NK-92 (cell line): ENCODE measurements around the gene PARN.
"Not testable (repeated sequence)": the region's sequence is repeated elsewhere in the genome, so short reads cannot be mapped to it uniquely, and the experiment has no call there.

ENCODE experiments used
- DNase-seq: peaks from one replicate; lab custom pipeline; 2025; ENCODE audit not compliant: unreplicated experiment; lab: John Stamatoyannopoulos, UW

Gene PARN

GRCh38 chr16:14632693-14633569 is 2.9 kb upstream of the PARN start, which contains the start of gene BFAR:
BFAR (plus strand) TSS chr16:14632951; CDS start chr16:14644347, 11,396 bp downstream.
- peak; percentile 95 for DNase-seq

- not testable (repeated sequence) for DNase-seq
Measured at GRCh38 chr16:14630620-14631330, 715 bp upstream of the PARN start.

- no peak for DNase-seq
Measured at GRCh38 chr16:14629612-14629918, 495 bp downstream of the PARN start.

GRCh38 chr16:14628806-14629611 is 1.1 kb downstream of the PARN start:
- no peak for DNase-seq

- DNase-seq, result no peak
Measured at GRCh38 chr16:14627078-14627477, 3.0 kb downstream of the PARN start.

- DNase-seq, result no peak
Measured at GRCh38 chr16:14618566-14618965, 11.5 kb downstream of the PARN start.

GRCh38 chr16:14616280-14616679 is 13.8 kb downstream of the PARN start:
- no peak for DNase-seq

- no peak for DNase-seq
Measured at GRCh38 chr16:14613991-14614390, 16.1 kb downstream of the PARN start.

- no peak for DNase-seq
Measured at GRCh38 chr16:14611660-14612059, 18.4 kb downstream of the PARN start.

- DNase-seq, result no peak
Measured at GRCh38 chr16:14609716-14610115, 20.3 kb downstream of the PARN start.

- DNase-seq, result no peak
Measured at GRCh38 chr16:14608604-14609003, 21.5 kb downstream of the PARN start.

- DNase-seq, result no peak
Measured at GRCh38 chr16:14608111-14608566, 21.9 kb downstream of the PARN start.

- DNase-seq, result no peak
Measured at GRCh38 chr16:14606102-14606501, 24.0 kb downstream of the PARN start.

GRCh38 chr16:14602443-14602963 is 27.6 kb downstream of the PARN start:
- no peak for DNase-seq

- no peak for DNase-seq
Measured at GRCh38 chr16:14600164-14600563, 29.9 kb downstream of the PARN start.

- no peak for DNase-seq
Measured at GRCh38 chr16:14586637-14587305, 43.3 kb downstream of the PARN start.

GRCh38 chr16:14585287-14585686 is 44.8 kb downstream of the PARN start:
- DNase-seq, result no peak

GRCh38 chr16:14580926-14581325 is 49.1 kb downstream of the PARN start:
- DNase-seq, result not testable (repeated sequence)

GRCh38 chr16:14579266-14579665 is 50.8 kb downstream of the PARN start:
- no peak for DNase-seq

GRCh38 chr16:14576532-14576931 is 53.5 kb downstream of the PARN start:
- DNase-seq, result no peak

GRCh38 chr16:14576069-14576468 is 54.0 kb downstream of the PARN start:
- DNase-seq, result no peak
